22Rv1 (cell line): ENCODE measurements around the gene PDZRN4.

Source experiments
- ZFX ChIP-seq: fragments of 450-650 bp; IDR thresholded peaks from 2 replicates; pipeline ENCODE4 v1.6.1; 2017; ENCODE audit warnings: antibody characterized with exemption, borderline replicate concordance
- TF ChIP-seq, protein P1 (sequence below): fragments of 450-650 bp; IDR thresholded peaks from 2 replicates; pipeline ENCODE4 v1.5.1; 2017; ENCODE audit warnings: mild to moderate bottlenecking

DNA sequence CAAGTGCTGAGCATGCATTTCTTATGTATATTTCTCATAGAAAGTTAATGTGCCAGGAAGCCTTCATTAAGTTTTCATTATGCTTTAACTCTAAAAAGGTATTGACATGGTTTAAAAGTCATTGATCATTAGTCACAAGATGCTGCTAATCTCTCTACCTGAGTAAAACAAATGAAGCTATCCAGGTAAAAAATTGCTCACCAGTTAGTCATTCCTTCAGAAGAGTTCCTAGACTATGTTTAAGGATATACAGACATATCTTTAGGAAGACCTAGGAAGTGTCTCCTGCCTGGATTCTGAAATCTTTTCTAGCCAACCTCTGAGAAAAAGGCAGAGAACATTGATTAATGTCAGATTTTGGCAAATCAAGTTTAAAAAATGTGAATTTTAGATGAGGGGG lies 274.2 kb downstream of the PDZRN4 start:
- TF ChIP-seq, protein P1, sequence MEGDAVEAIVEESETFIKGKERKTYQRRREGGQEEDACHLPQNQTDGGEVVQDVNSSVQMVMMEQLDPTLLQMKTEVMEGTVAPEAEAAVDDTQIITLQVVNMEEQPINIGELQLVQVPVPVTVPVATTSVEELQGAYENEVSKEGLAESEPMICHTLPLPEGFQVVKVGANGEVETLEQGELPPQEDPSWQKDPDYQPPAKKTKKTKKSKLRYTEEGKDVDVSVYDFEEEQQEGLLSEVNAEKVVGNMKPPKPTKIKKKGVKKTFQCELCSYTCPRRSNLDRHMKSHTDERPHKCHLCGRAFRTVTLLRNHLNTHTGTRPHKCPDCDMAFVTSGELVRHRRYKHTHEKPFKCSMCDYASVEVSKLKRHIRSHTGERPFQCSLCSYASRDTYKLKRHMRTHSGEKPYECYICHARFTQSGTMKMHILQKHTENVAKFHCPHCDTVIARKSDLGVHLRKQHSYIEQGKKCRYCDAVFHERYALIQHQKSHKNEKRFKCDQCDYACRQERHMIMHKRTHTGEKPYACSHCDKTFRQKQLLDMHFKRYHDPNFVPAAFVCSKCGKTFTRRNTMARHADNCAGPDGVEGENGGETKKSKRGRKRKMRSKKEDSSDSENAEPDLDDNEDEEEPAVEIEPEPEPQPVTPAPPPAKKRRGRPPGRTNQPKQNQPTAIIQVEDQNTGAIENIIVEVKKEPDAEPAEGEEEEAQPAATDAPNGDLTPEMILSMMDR: no peak
- no peak for TF ChIP-seq ZFX
